SU-DHL-6 (cell line): ENCODE results near the gene EDNRA.

Source experiments
- H2AFZ ChIP-seq: fragments of 200-600 bp; sonication (generic); 2 replicates; pipeline ENCODE4 v1.6.1; 2014; ENCODE audit warnings: low read depth, mild to moderate bottlenecking, moderate library complexity, mixed read lengths, antibody characterized with exemption, low read length; ENCODE audit not compliant: severe bottlenecking
- H3F3A ChIP-seq: fragments of 200-600 bp; shearing (Covaris generic); 2 replicates; pipeline ENCODE4 v1.6.0; 2016; ENCODE audit warnings: antibody characterized with exemption, mild to moderate bottlenecking; ENCODE audit not compliant: insufficient read depth
- H3K27ac ChIP-seq: fragments of 200-600 bp; sonication (generic); 2 replicates; pipeline ENCODE4 v1.5.1; 2016; ENCODE audit warnings: low read depth, mild to moderate bottlenecking, low read length, moderate library complexity, mixed read lengths
- H3K27me3 ChIP-seq: fragments of 200-600 bp; sonication (generic), shearing (Covaris generic); 2 replicates; pipeline ENCODE4 v1.6.0; 2014; ENCODE audit warnings: mild to moderate bottlenecking, low read length
- H3K36me3 ChIP-seq: fragments of 200-600 bp; sonication (generic); 2 replicates; pipeline ENCODE4 v1.6.1; 2014; ENCODE audit warnings: mild to moderate bottlenecking, low read length, mixed read lengths
- H3K4me2 ChIP-seq: fragments of 300-600, 200-600 bp; shearing (Covaris generic), sonication (generic); 2 replicates; pipeline ENCODE4 v1.6.0; 2014; ENCODE audit warnings: low read length, low read depth, mild to moderate bottlenecking; ENCODE audit not compliant: poor library complexity, severe bottlenecking
- H3K4me3 ChIP-seq: fragments of 200-600 bp; sonication (generic); 2 replicates; pipeline ENCODE4 v1.5.1; 2014; ENCODE audit warnings: antibody characterized with exemption, low read length, mild to moderate bottlenecking, mixed read lengths; ENCODE audit not compliant: insufficient read depth, poor library complexity, severe bottlenecking
- H3K79me2 ChIP-seq: fragments of 200-600 bp; sonication (generic); 2 replicates; pipeline ENCODE4 v1.6.1; 2014; ENCODE audit warnings: mild to moderate bottlenecking, low read length, moderate library complexity; ENCODE audit not compliant: insufficient read depth
- H3K9ac ChIP-seq: fragments of 200-600 bp; sonication (generic); 2 replicates; pipeline ENCODE4 v1.7.0; 2014; ENCODE audit warnings: mild to moderate bottlenecking, low read length
- H3K9me2 ChIP-seq: fragments of 200-600 bp; sonication (generic); replicated peaks from 2 replicates; pipeline ENCODE4 v1.6.1; 2014; ENCODE audit warnings: low read length; ENCODE audit not compliant: insufficient read depth
- H3K9me3 ChIP-seq: fragments of 200-600 bp; sonication (generic); 2 replicates; pipeline ENCODE4 v1.6.1; 2014; ENCODE audit warnings: low read length, mixed read lengths; ENCODE audit not compliant: insufficient read depth
- H4K20me1 ChIP-seq: fragments of 200-600 bp; sonication (generic); 2 replicates; pipeline ENCODE4 v1.6.1; 2014; ENCODE audit warnings: low read depth, mild to moderate bottlenecking, antibody characterized with exemption, low read length, moderate library complexity, mixed read lengths
- EZH2phosphoT487 ChIP-seq: fragments of 200-600 bp; sonication (generic), shearing (Covaris generic); conservative IDR thresholded peaks from 2 replicates; pipeline ENCODE4 v1.6.1; 2018; ENCODE audit warnings: mild to moderate bottlenecking, antibody characterized with exemption, low read length, moderate library complexity, mixed read lengths
- TF ChIP-seq, protein P1 (sequence below): fragments of 200-600 bp; sonication (generic); IDR thresholded peaks from one replicate; pipeline ENCODE4 v1.5.1; 2017; ENCODE audit warnings: antibody characterized with exemption, mild to moderate bottlenecking, low read length, moderate library complexity; ENCODE audit not compliant: insufficient read depth, poor library complexity, severe bottlenecking

The EDNRA gene

GRCh38 chr4:147586637-147587036 is 105.7 kb downstream of the EDNRA start:
- Histone ChIP-seq H2AFZ (no peak overlapping the region), H3K27ac (no peak overlapping the region), H3K4me3 (no peak overlapping the region), H3F3A (no peaks in the 10 kb centered on the region), H3K27me3 (no peaks in the 10 kb centered on the region), H4K20me1 (no peaks in the 10 kb centered on the region), H3K36me3 (no peaks in the 10 kb centered on the region), H3K9me2 (no peaks in the 10 kb centered on the region), H3K9me3 (no peaks in the 10 kb centered on the region), H3K79me2 (no peaks in the 10 kb centered on the region), H3K4me2 (no peak overlapping the region), H3K9ac (no peak overlapping the region)
- TF ChIP-seq, protein P1, sequence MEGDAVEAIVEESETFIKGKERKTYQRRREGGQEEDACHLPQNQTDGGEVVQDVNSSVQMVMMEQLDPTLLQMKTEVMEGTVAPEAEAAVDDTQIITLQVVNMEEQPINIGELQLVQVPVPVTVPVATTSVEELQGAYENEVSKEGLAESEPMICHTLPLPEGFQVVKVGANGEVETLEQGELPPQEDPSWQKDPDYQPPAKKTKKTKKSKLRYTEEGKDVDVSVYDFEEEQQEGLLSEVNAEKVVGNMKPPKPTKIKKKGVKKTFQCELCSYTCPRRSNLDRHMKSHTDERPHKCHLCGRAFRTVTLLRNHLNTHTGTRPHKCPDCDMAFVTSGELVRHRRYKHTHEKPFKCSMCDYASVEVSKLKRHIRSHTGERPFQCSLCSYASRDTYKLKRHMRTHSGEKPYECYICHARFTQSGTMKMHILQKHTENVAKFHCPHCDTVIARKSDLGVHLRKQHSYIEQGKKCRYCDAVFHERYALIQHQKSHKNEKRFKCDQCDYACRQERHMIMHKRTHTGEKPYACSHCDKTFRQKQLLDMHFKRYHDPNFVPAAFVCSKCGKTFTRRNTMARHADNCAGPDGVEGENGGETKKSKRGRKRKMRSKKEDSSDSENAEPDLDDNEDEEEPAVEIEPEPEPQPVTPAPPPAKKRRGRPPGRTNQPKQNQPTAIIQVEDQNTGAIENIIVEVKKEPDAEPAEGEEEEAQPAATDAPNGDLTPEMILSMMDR, result no peak
- TF ChIP-seq EZH2phosphoT487, result no peak

DNA sequence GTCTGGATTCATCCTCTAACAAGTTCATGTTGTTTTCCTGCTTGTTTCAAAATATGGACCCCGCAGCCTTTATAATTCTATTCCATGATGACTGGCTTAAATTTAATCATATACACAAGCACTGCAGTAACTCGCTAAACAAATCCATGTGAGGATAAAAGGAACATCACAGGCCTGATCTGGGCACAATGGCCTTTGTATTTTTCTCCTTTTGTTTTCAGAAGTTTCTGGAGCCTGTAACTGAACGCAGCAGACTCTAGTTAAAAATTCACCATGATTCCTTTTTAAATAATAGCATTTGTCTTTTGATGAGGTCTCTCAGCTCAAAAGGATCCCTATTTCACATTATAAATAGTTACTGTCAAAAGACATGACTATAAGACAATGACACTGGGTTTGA is 106.1 kb downstream of the EDNRA start:
- Histone ChIP-seq H3K4me2 (no peak overlapping the region), H3K27ac (no peak overlapping the region), H3K27me3 (no peaks in the 10 kb centered on the region), H3K79me2 (no peaks in the 10 kb centered on the region), H3K4me3 (no peak overlapping the region), H3K9ac (no peak overlapping the region), H3K9me3 (no peaks in the 10 kb centered on the region), H2AFZ (no peak overlapping the region), H3K9me2 (no peaks in the 10 kb centered on the region), H4K20me1 (no peaks in the 10 kb centered on the region), H3F3A (no peaks in the 10 kb centered on the region), H3K36me3 (no peaks in the 10 kb centered on the region)
- TF ChIP-seq EZH2phosphoT487, result no peak
- TF ChIP-seq, protein P1, result no peak

GRCh38 chr4:147589586-147589985 is 108.7 kb downstream of the EDNRA start:
- TF ChIP-seq, protein P1, result no peak
- TF ChIP-seq EZH2phosphoT487, result no peak
- H4K20me1 ChIP-seq, result no peaks in the 10 kb centered on the region
- H2AFZ ChIP-seq, result no peak overlapping the region
- no peaks in the 10 kb centered on the region for H3K27me3 ChIP-seq
- no peaks in the 10 kb centered on the region for H3F3A ChIP-seq
- no peak overlapping the region for H3K4me3 ChIP-seq
- H3K27ac ChIP-seq, result no peak overlapping the region
- H3K79me2 ChIP-seq, result no peaks in the 10 kb centered on the region
- H3K9ac ChIP-seq, result no peak overlapping the region
- H3K36me3 ChIP-seq, result no peaks in the 10 kb centered on the region
- no peaks in the 10 kb centered on the region for H3K9me2 ChIP-seq
- H3K9me3 ChIP-seq, result no peaks in the 10 kb centered on the region
- no peak overlapping the region for H3K4me2 ChIP-seq
